ENCODE results near the gene NIPAL3. TPM values are rescaled to one million over a fixed set of nuclear protein-coding genes. Genes with fewer than 3 reads are reported as not detected.

The NIPAL3 gene
- total and polyA plus RNA-seq, 9 donors: 4.4 to 22.3 (median 13.1) TPM

- intact Hi-C loops (cut with DNase I): loop anchor here in 2 of 4 donors (5.0 to 10.0 kb wide), 2 partner anchors 191 to 318 kb away; no protein-coding TSS in a partner anchor
- Histone ChIP-seq H3K4me3 (no peak overlapping the region), H3K27ac (no peak overlapping the region), H3K27me3 (no peaks in the 10 kb centered on the region), H3K9me3 (no peaks in the 10 kb centered on the region), H3K4me1 (ENCODE audit: insufficient read depth) (no peaks in the 10 kb centered on the region), H3K36me3 (no peaks in the 10 kb centered on the region)
- 87 to 92% (median 90%) methylated on average over 4 of the region's 4 CpGs for WGBS, 3 donors
- DNase-seq: no peak
- TF ChIP-seq, protein P1, sequence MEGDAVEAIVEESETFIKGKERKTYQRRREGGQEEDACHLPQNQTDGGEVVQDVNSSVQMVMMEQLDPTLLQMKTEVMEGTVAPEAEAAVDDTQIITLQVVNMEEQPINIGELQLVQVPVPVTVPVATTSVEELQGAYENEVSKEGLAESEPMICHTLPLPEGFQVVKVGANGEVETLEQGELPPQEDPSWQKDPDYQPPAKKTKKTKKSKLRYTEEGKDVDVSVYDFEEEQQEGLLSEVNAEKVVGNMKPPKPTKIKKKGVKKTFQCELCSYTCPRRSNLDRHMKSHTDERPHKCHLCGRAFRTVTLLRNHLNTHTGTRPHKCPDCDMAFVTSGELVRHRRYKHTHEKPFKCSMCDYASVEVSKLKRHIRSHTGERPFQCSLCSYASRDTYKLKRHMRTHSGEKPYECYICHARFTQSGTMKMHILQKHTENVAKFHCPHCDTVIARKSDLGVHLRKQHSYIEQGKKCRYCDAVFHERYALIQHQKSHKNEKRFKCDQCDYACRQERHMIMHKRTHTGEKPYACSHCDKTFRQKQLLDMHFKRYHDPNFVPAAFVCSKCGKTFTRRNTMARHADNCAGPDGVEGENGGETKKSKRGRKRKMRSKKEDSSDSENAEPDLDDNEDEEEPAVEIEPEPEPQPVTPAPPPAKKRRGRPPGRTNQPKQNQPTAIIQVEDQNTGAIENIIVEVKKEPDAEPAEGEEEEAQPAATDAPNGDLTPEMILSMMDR (IDR thresholded peaks at IDR 0.05): no peak
- TF ChIP-seq EP300 (IDR thresholded peaks at IDR 0.05) (no peak), POLR2A (IDR thresholded peaks at IDR 0.05) (no peak)
Measured at GRCh38 chr1:24392982-24393650, 22.5 kb upstream of the NIPAL3 start.

- 73 to 76% (median 74%) methylated on average over 6 of the region's 6 CpGs for WGBS, 3 donors
Measured at GRCh38 chr1:24393892-24394291, 21.7 kb upstream of the NIPAL3 start.

DNA sequence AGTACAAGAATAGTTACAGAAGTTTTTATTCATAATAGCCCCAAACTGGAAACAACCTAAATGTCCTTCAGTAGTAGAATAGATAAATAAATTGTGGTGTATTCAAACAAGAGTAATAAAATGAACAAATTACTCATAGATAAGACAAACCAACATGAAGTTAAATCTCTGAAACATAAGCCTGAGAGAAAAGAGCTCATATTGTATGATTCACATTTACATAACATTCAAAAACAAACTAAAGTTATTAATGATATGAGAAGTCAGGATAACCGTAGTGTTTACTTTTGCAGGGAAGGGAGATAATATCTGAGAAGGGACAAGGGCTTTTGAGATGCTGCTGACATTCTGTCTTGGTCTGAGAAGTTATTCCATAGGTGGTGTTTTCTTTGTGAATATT lies 15.5 kb upstream of the NIPAL3 start:
- 46 to 74% (median 51%) methylated on average over 1 of the region's 1 CpG for WGBS, 3 donors
- H3K27me3 ChIP-seq: no peaks in the 10 kb centered on the region
- no peak overlapping the region for H3K4me3 ChIP-seq
- no peaks in the 10 kb centered on the region for H3K9me3 ChIP-seq
- intact Hi-C loops (cut with DNase I): no loop called here
- no peaks in the 10 kb centered on the region for H3K4me1 ChIP-seq (ENCODE audit: insufficient read depth)
- TF ChIP-seq, protein P1 (IDR thresholded peaks at IDR 0.05): no peak
- TF ChIP-seq EP300 (IDR thresholded peaks at IDR 0.05) (no peak), POLR2A (IDR thresholded peaks at IDR 0.05) (no peak)
- H3K27ac ChIP-seq: no peak overlapping the region
- DNase-seq: no peak
- no peaks in the 10 kb centered on the region for H3K36me3 ChIP-seq

More at GRCh38 chr1:24393892-24394291, 21.7 kb upstream of the NIPAL3 start:
- no peaks in the 10 kb centered on the region for H3K4me1 ChIP-seq (ENCODE audit: insufficient read depth)
- intact Hi-C loops (cut with DNase I): loop anchor here in 2 of 4 donors (5.0 to 10.0 kb wide), 2 partner anchors 192 to 319 kb away; no protein-coding TSS in a partner anchor
- no peak for DNase-seq
- H3K4me3 ChIP-seq: no peak overlapping the region
- H3K27me3 ChIP-seq: no peaks in the 10 kb centered on the region
- no peaks in the 10 kb centered on the region for H3K9me3 ChIP-seq
- H3K36me3 ChIP-seq: no peaks in the 10 kb centered on the region
- H3K27ac ChIP-seq: no peak overlapping the region
- TF ChIP-seq EP300 (IDR thresholded peaks at IDR 0.05) (no peak), POLR2A (IDR thresholded peaks at IDR 0.05) (no peak)
- TF ChIP-seq, protein P1 (IDR thresholded peaks at IDR 0.05): no peak

DNA sequence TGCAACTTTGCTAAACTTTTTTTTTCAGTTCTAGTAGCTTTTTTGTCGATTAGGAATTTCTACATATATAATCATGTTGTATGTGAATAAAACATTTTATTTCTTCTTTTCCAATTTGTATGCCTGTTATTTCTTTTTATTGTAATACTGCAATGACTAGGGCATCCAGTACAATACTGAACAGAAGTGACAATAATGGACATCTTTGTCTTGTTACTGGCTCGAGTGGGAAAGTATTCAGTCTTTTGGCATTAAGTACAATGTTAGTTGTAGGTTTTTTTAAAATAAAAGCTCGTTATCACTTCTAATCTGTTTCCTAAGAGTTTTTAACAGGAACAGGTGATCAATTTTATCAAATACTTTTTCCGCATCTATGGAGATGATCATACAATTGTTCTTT lies 11.8 kb upstream of the NIPAL3 start:
- H3K27ac ChIP-seq: no peak overlapping the region
- intact Hi-C loops (cut with DNase I): no loop called here
- H3K27me3 ChIP-seq: no peaks in the 10 kb centered on the region
- no peaks in the 10 kb centered on the region for H3K36me3 ChIP-seq
- TF ChIP-seq POLR2A (IDR thresholded peaks at IDR 0.05) (no peak), EP300 (IDR thresholded peaks at IDR 0.05) (no peak)
- TF ChIP-seq, protein P1 (IDR thresholded peaks at IDR 0.05): no peak
- 91 to 93% (median 92%) methylated on average over 4 of the region's 4 CpGs for WGBS, 3 donors
- DNase-seq: no peak
- H3K4me3 ChIP-seq: no peak overlapping the region
- no peaks in the 10 kb centered on the region for H3K9me3 ChIP-seq
- H3K4me1 ChIP-seq (ENCODE audit: insufficient read depth): no peaks in the 10 kb centered on the region
